H7 (cell line): ENCODE measurements around the gene MCFD2. TPM values are rescaled to one million over a fixed set of nuclear protein-coding genes. Genes with fewer than 3 reads are reported as not detected.

Experiments
- DNase-seq: peaks from one replicate; pipeline ENCODE4 v3.0.0; 2012
- H3K27me3 ChIP-seq: 2 replicates; pipeline ENCODE4 v1.6.0; 2011; ENCODE audit warnings: mild to moderate bottlenecking, low read length; ENCODE audit not compliant: control insufficient read depth, insufficient read depth
- H3K36me3 ChIP-seq: replicated peaks from 2 replicates; pipeline ENCODE4 v1.5.1; 2011; ENCODE audit warnings: low read length; ENCODE audit not compliant: control insufficient read depth, insufficient read depth
- H3K4me3 ChIP-seq: 2 replicates; pipeline ENCODE4 v1.5.1; 2011; ENCODE audit warnings: low read depth, mild to moderate bottlenecking, control low read depth, low read length, moderate library complexity; ENCODE audit not compliant: insufficient read depth
- total RNA-seq: library from RNA; depleted of rRNA; stranded (reverse); fragments of >200 nt; shearing (Covaris generic); gene quantifications from 2 replicates; pipeline ENCODE4 v1.2.3, GENCODE V29; 2014

Gene MCFD2
- total RNA-seq, 1 experiment from 2014 or later: 65.5 TPM

- no peaks in the 10 kb centered on the region for H3K36me3 ChIP-seq
- no peak for DNase-seq
- no peaks in the 10 kb centered on the region for H3K27me3 ChIP-seq
- H3K4me3 ChIP-seq: no peak overlapping the region
Measured at GRCh38 chr2:46900381-46900780, 15.2 kb downstream of the MCFD2 start.

DNA sequence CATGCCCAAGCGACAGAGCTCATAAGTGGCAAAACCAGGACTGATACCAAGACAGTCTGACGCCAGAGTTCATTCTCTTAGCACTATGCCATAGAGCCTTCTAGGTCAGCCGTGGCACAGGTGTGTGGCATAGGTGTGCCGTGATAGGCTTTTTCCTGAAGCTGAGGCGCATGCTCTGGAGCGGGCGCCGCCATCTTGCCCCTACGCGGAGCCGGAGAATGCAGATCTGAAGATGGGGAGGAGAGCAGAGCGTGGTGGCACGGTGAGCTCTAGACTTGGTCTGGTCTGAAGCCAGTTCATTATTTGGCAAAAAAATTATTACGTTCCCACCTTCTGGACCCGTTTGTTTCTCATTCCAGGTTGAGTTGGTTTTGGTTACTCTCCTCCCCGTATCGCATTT is 16.6 kb downstream of the MCFD2 start:
- Histone ChIP-seq H3K4me3 (no peak overlapping the region), H3K36me3 (no peaks in the 10 kb centered on the region), H3K27me3 (no peaks in the 10 kb centered on the region)
- no peak for DNase-seq

DNA sequence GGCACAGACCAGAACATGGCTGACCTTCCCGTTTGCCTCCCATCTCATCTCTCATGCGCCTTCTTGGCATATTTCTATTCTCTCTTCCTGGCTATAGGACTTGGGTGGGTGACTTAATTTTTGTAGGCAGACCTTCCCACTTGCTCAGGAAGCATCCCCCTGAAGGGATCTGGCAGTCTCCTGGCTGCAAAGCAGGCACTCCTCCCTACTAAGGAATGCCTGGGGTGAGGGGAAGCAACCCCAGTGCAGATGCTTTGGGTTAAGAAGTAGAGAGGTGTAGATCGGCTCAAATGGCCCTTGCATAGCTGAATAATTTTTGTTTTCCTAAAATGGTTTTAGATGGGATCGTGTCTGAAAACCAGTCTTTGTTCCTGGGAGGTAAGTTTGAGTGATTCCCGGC is 17.6 kb downstream of the MCFD2 start:
- Histone ChIP-seq H3K27me3 (no peaks in the 10 kb centered on the region), H3K4me3 (no peak overlapping the region), H3K36me3 (no peaks in the 10 kb centered on the region)
- no peak for DNase-seq

- H3K4me3 ChIP-seq: no peak overlapping the region
Measured at GRCh38 chr2:46893269-46893939, 22.2 kb downstream of the MCFD2 start.

DNA sequence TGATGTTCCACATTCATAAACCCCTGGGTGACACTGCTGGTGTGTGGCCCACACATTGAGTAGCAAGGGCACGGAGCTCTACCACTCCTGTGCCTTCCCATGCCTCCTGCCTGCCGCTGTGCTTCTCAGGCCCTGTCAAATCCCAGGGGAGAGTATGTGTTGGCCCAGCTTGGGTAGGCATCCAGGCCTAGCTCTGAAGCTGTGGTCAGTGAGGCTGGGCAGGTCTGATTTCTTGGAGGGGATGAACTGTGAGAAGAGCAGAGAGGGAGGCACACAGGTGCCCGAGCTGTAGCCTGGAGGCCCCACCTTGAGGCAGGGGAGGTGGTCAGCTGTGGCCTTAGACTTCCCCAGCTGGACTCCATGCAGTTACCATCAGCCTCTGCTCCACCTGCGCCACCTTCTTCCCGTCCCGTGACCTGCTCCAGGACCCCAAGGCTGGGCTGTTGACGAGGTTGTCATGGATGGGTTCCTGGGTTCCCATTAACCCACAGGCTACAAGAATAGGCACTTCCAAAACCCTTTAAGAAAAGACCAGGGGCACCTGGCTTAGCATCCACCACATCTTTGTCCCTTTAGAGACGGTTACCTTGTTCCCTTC is 23.6 kb downstream of the MCFD2 start:
- H3K27me3 ChIP-seq: no peaks in the 10 kb centered on the region
- no peak overlapping the region for H3K4me3 ChIP-seq
- no peak for DNase-seq
- no peaks in the 10 kb centered on the region for H3K36me3 ChIP-seq

More at GRCh38 chr2:46893269-46893939, 22.2 kb downstream of the MCFD2 start:
- DNase-seq: no peak
- Histone ChIP-seq H3K27me3 (no peaks in the 10 kb centered on the region), H3K36me3 (no peaks in the 10 kb centered on the region)

DNA sequence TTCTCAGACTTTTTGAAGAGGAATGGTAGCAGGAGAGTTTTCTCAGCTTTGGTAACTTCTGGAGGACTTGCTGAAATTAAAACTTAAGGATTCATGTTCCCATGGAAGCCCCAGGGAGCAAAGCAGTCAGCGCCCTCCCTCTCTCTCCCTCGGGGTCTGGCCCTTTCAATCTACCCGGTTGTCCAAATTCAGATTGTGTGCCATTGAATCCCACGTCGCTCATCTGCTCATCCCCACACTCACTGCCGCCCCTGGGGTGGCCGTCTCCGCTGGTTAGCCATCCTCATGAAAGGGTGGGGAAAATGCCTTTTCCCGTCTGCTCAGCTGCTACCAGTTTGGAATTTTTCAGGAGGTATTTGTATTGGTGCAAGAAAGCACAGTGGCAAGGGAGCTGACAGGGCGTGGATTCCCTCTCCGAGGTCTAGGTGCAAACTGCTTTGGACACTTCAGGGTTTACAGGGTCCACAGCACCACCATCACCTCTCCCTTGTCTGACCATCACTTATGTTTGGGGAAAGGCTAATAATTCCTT is 27.1 kb downstream of the MCFD2 start:
- no peak for DNase-seq
- Histone ChIP-seq H3K4me3 (no peak overlapping the region), H3K36me3 (no peaks in the 10 kb centered on the region), H3K27me3 (no peaks in the 10 kb centered on the region)

- Histone ChIP-seq H3K4me3 (no peak overlapping the region), H3K27me3 (no peaks in the 10 kb centered on the region), H3K36me3 (no peaks in the 10 kb centered on the region)
- peak; percentile 8 for DNase-seq
Measured at GRCh38 chr2:46887028-46887885, 28.3 kb downstream of the MCFD2 start.

- DNase-seq: no peak
- Histone ChIP-seq H3K27me3 (no peaks in the 10 kb centered on the region), H3K36me3 (no peaks in the 10 kb centered on the region), H3K4me3 (no peak overlapping the region)
Measured at GRCh38 chr2:46886268-46887027, 29.2 kb downstream of the MCFD2 start.

DNA sequence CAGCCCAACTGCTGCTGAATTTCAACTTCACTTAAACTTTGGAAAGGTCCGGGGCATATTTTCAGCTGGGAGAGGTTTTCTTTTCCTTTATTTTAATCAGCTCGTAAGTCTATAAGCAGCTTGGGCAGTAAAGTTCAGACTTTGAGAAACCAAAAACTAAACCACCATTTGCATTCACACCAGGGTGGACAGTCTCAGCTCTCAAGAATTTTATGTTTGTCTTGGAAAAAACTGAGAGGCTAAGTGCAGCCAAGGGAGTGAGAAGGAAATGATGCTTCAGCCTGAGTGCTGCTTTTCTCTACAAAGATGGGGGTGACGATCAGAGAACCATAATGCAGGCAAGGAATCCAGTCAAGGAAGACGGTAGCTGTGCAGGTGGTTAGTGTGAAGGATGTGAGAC is 30.2 kb downstream of the MCFD2 start:
- no peak overlapping the region for H3K4me3 ChIP-seq
- no peaks in the 10 kb centered on the region for H3K36me3 ChIP-seq
- DNase-seq: peak; percentile 8
- no peaks in the 10 kb centered on the region for H3K27me3 ChIP-seq

DNA sequence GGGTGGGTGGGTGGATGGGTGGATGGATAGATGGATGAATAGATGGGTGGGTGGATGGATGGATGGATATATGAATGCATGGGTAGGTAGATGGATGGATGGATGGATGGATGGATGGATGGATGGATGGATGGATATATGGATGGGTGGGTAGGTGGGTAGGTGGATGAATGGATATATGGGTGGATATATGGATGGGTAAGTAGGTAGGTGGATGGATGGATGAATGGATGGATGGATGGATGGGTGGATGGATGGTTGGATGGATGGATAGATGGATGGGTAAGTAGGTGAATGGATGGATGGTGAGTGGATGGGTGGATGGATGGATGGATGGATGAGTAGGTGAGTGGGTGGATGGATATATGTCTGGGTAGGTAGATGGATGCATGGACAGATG is 36.1 kb downstream of the MCFD2 start:
- DNase-seq: no peak
- Histone ChIP-seq H3K36me3 (no peaks in the 10 kb centered on the region), H3K27me3 (no peaks in the 10 kb centered on the region), H3K4me3 (no peak overlapping the region)

DNA sequence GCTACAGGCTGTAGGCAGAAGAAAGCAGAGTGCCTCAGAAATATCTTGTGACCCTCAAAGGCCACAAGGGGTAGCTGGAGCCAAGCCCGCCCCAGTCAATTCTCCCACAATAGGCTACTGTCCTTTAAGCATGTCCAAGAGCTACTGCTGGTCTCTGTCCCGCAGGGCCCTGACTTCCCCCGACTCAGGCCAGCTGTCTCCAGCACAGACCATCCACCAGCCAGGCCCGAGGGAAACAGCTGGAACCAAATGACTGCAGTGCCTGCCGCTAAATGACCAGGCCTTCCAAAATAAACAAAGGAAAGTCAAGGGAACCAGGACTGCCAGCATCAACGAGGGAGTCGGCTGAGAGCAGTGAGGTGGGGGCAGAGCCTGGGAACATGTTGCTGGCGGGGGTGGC is 36.7 kb downstream of the MCFD2 start:
- H3K4me3 ChIP-seq: no peak overlapping the region
- no peaks in the 10 kb centered on the region for H3K36me3 ChIP-seq
- H3K27me3 ChIP-seq: no peaks in the 10 kb centered on the region
- DNase-seq: peak; percentile 54

DNA sequence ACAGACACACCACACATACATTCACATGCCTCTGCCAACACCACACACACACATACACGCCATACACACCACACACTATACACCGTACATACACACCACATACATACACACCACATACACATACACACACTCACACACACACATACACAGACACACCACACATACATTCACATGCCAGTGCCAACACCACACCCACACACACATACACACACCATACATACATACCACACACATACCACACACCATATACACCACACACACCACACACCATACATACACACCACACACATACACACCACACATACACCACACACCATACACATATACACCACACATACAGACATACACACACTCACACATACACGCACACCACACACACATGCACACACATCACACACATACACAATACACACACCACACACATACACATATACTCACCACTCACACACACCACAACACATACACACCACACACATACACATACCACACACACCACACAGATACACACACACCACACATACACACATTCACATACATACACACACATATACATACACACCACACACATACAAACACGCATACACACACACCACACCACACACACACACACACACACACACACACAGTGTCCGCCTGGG is 37.2 kb downstream of the MCFD2 start:
- DNase-seq: no peak
- no peak overlapping the region for H3K4me3 ChIP-seq

DNA sequence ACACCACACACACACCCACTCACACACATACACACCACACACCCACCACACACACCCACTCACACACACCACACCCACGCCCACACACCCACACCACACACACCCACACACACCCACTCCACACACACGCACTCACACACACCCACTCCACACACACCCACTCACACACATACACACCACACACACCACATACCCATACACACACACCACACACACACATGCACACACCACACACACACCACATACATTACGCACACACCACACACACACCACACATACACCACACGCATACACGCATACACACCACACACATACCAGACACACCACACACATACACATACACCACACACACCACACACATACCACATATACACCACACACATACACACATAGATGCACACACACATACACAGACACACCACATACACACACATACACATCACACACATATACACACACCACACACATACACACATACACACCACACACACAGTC is 37.9 kb downstream of the MCFD2 start:
- H3K4me3 ChIP-seq: no peak overlapping the region
- H3K27me3 ChIP-seq: no peaks in the 10 kb centered on the region
- H3K36me3 ChIP-seq: no peaks in the 10 kb centered on the region
- DNase-seq: no peak

More for the DNA sequence above, 37.2 kb downstream of the MCFD2 start:
- H3K36me3 ChIP-seq: no peaks in the 10 kb centered on the region
- no peaks in the 10 kb centered on the region for H3K27me3 ChIP-seq
